H9 (cell line): ENCODE data around the gene DENND6B. TPM values are rescaled to one million over a fixed set of nuclear protein-coding genes. Genes with fewer than 3 reads are reported as not detected.

ENCODE experiments used
- DNase-seq: peaks from one replicate; pipeline ENCODE4 v3.0.0-alpha.2; 2017
- H2AFZ ChIP-seq: one replicate; pipeline ENCODE4 v1.6.1; 2013; ENCODE audit warnings: mild to moderate bottlenecking, low read length, control low read depth, moderate library complexity
- H2AK5ac ChIP-seq: 2 replicates; pipeline ENCODE4 v1.6.1; 2013; ENCODE audit warnings: low read length, control low read depth, mixed read lengths; ENCODE audit not compliant: insufficient read length
- H2BK120ac ChIP-seq: one replicate; pipeline ENCODE4 v1.6.1; 2013; ENCODE audit warnings: low read depth, mild to moderate bottlenecking, low read length, control low read depth, inconsistent platforms; ENCODE audit not compliant: poor library complexity, severe bottlenecking
- H2BK12ac ChIP-seq: 2 replicates; pipeline ENCODE4 v1.6.1; 2013; ENCODE audit warnings: low read length, control low read depth, mixed read lengths, low read depth; ENCODE audit not compliant: insufficient read length
- H2BK15ac ChIP-seq: 2 replicates; pipeline ENCODE4 v1.6.1; 2013; ENCODE audit warnings: low read depth, low read length, control low read depth
- H2BK20ac ChIP-seq: one replicate; pipeline ENCODE4 v1.6.1; 2013; ENCODE audit warnings: low read depth, mild to moderate bottlenecking, low read length, control low read depth, inconsistent platforms; ENCODE audit not compliant: poor library complexity, severe bottlenecking
- H2BK5ac ChIP-seq: 2 replicates; pipeline ENCODE4 v1.6.1; 2013; ENCODE audit warnings: low read length, control low read depth, mixed read lengths; ENCODE audit not compliant: insufficient read length
- H3K14ac ChIP-seq: 2 replicates; pipeline ENCODE4 v1.6.1; 2013; ENCODE audit warnings: low read length, control low read depth; ENCODE audit not compliant: insufficient read depth
- H3K18ac ChIP-seq: 2 replicates; pipeline ENCODE4 v1.6.1; 2013; ENCODE audit warnings: low read depth, mild to moderate bottlenecking, mixed read lengths, low read length, control low read depth; ENCODE audit not compliant: insufficient read length
- H3K23ac ChIP-seq: 2 replicates; pipeline ENCODE4 v1.6.1; 2013; ENCODE audit warnings: low read length, control low read depth, mixed read lengths, low read depth; ENCODE audit not compliant: insufficient read length
- H3K23me2 ChIP-seq: 2 replicates; pipeline ENCODE4 v1.6.1; 2013; ENCODE audit warnings: low read depth, mild to moderate bottlenecking, mixed read lengths, low read length, control low read depth; ENCODE audit not compliant: insufficient read length, poor library complexity, severe bottlenecking
- H3K27ac ChIP-seq: 2 replicates; pipeline ENCODE4 v1.5.1; 2013; ENCODE audit warnings: low read length, control low read depth, mixed read lengths, low read depth; ENCODE audit not compliant: insufficient read length
- H3K27me3 ChIP-seq: 2 replicates; pipeline ENCODE4 v1.6.1; 2013; ENCODE audit warnings: low read length, control low read depth, inconsistent platforms; ENCODE audit not compliant: insufficient read depth
- H3K4ac ChIP-seq: 2 replicates; pipeline ENCODE4 v1.6.1; 2013; ENCODE audit warnings: low read depth, mild to moderate bottlenecking, control low read depth, inconsistent platforms, low read length, moderate library complexity
- H3K4me1 ChIP-seq: 2 replicates; pipeline ENCODE4 v1.6.1; 2013; ENCODE audit warnings: low read length, control low read depth, inconsistent platforms; ENCODE audit not compliant: insufficient read depth
- H3K4me2 ChIP-seq: 2 replicates; pipeline ENCODE4 v1.6.1; 2013; ENCODE audit warnings: low read length, control low read depth, mixed read lengths; ENCODE audit not compliant: insufficient read length, insufficient read depth
- H3K56ac ChIP-seq: 2 replicates; pipeline ENCODE4 v1.6.1; 2013; ENCODE audit warnings: low read depth, mild to moderate bottlenecking, mixed read lengths, low read length, control low read depth; ENCODE audit not compliant: insufficient read length
- H3K79me1 ChIP-seq: 2 replicates; pipeline ENCODE4 v1.6.1; 2013; ENCODE audit warnings: low read depth, mild to moderate bottlenecking, moderate library complexity, low read length, control low read depth, inconsistent platforms; ENCODE audit not compliant: insufficient read depth, poor library complexity, severe bottlenecking
- H3K79me2 ChIP-seq: 2 replicates; pipeline ENCODE4 v1.6.1; 2013; ENCODE audit warnings: low read length, control low read depth, inconsistent platforms; ENCODE audit not compliant: insufficient read depth
- H3K9ac ChIP-seq: 2 replicates; pipeline ENCODE4 v1.6.1; 2013; ENCODE audit warnings: low read length, control low read depth, mixed read lengths; ENCODE audit not compliant: insufficient read length; ENCODE audit errors: extremely low read depth
- H3K9me3 ChIP-seq: one replicate; pipeline ENCODE4 v1.6.1; 2013; ENCODE audit warnings: low read depth, low read length, inconsistent platforms; ENCODE audit not compliant: control insufficient read depth
- H3T11ph ChIP-seq: one replicate; pipeline ENCODE4 v1.6.1; 2013; ENCODE audit warnings: mild to moderate bottlenecking, low read length, control low read depth, inconsistent platforms
- H4K20me1 ChIP-seq: one replicate; pipeline ENCODE4 v1.6.1; 2013; ENCODE audit not compliant: control insufficient read depth, insufficient read length, insufficient read depth
- H4K5ac ChIP-seq: 2 replicates; pipeline ENCODE4 v1.6.1; 2013; ENCODE audit warnings: low read depth, mild to moderate bottlenecking, mixed read lengths, low read length, control low read depth; ENCODE audit not compliant: insufficient read length
- H4K8ac ChIP-seq: replicated peaks from 2 replicates; pipeline ENCODE4 v1.6.1; 2013; ENCODE audit warnings: low read length, control low read depth, mixed read lengths, low read depth; ENCODE audit not compliant: insufficient read length
- H4K91ac ChIP-seq: 2 replicates; pipeline ENCODE4 v1.6.1; 2013; ENCODE audit warnings: low read depth, mild to moderate bottlenecking, moderate library complexity, mixed read lengths, low read length, control low read depth; ENCODE audit not compliant: insufficient read length
- H3K27ac Mint-ChIP-seq, 3 experiments: 2 replicates in 2 of 3; 3 replicates in 1 of 3; pipeline ENCODE4 v1.8.0; 2020 to 2021; ENCODE audit warnings: mixed read lengths in 3 of 3, mild to moderate bottlenecking in 1 of 3, moderate library complexity in 1 of 3
- H3K27me3 Mint-ChIP-seq: 2 replicates; pipeline ENCODE4 v1.8.0; 2021; ENCODE audit warnings: low read depth, mild to moderate bottlenecking, moderate library complexity, mixed read lengths
- H3K36me3 Mint-ChIP-seq, 3 experiments: 2 replicates in 2 of 3; 3 replicates in 1 of 3; pipeline ENCODE4 v1.8.0; 2020 to 2021; ENCODE audit warnings: low read depth in 3 of 3, mixed read lengths in 3 of 3; ENCODE audit not compliant: insufficient read depth in 1 of 3
- H3K4me1 Mint-ChIP-seq, 2 experiments: 2 replicates each; pipeline ENCODE4 v1.8.0; 2020; ENCODE audit warnings: mixed read lengths in 2 of 2
- H3K4me3 Mint-ChIP-seq, 2 experiments: 2 replicates in 1 of 2; 3 replicates in 1 of 2; pipeline ENCODE4 v1.8.0; 2020 to 2021; ENCODE audit warnings: mild to moderate bottlenecking in 2 of 2, mixed read lengths in 2 of 2, moderate library complexity in 1 of 2
- H3K9me3 Mint-ChIP-seq, 2 experiments: 2 replicates in 1 of 2; 3 replicates in 1 of 2; pipeline ENCODE4 v1.8.0; 2020; ENCODE audit warnings: mild to moderate bottlenecking in 2 of 2, mixed read lengths in 2 of 2, moderate library complexity in 1 of 2
- CTCF ChIP-seq: fragments of 200-600 bp; sonication (generic); conservative IDR thresholded peaks from 3 replicates; pipeline ENCODE4 v1.8.0; 2021; ENCODE audit warnings: antibody characterized with exemption, mild to moderate bottlenecking
- WGBS: extraction: QIAGEN DNeasy Blood & Tissue Kit; methylation state at CpG from one replicate; pipeline ENCODE4 v1.1.7; 2013; ENCODE audit warnings: missing lambda C conversion rate, low lambda C conversion rate, mixed read lengths; ENCODE audit not compliant: insufficient read length; ENCODE audit errors: extremely low coverage; 5-methylcytosine and 5-hydroxymethylcytosine counted together
- total RNA-seq: library from RNA; stranded (reverse); gene quantifications from 2 replicates; pipeline ENCODE4 v1.2.1, GENCODE V29; 2021

The DENND6B gene
- total RNA-seq, 1 experiment from 2014 or later = 1.5 TPM

GRCh38 chr22:50294319-50294656 is 32.5 kb downstream of the DENND6B start:
- Histone ChIP-seq H3K4ac (no peak overlapping the region; the same call in 1 of the 2 replicates), H3K18ac (peak overlapping the region; percentile 38), H4K91ac (peak overlapping the region; percentile 5), H3K4me1 (no peaks in the 10 kb centered on the region), H3K79me2 (peaks cover 3% of the 10 kb centered on the region; the same call in 1 of the 2 replicates), H3K14ac (no peak overlapping the region; the same call in 1 of the 2 replicates), H3T11ph (no peak overlapping the region), H3K56ac (no peak overlapping the region), H3K9ac (no peak overlapping the region), H2AK5ac (no peak overlapping the region), H4K8ac (no peak overlapping the region), H3K27ac (no peak overlapping the region), H2BK20ac (no peak overlapping the region), H4K20me1 (no peaks in the 10 kb centered on the region), H2BK15ac (no peak overlapping the region; the same call in 1 of the 2 replicates), H3K79me1 (peaks cover 2% of the 10 kb centered on the region), H2BK12ac (peak overlapping the region; percentile 5), H2AFZ (no peak overlapping the region), H2BK5ac (no peak overlapping the region), H2BK120ac (no peak overlapping the region), H3K27me3 (no peaks in the 10 kb centered on the region), H3K4me2 (no peak overlapping the region), H3K9me3 (no peaks in the 10 kb centered on the region), H4K5ac (no peak overlapping the region), H3K23ac (no peak overlapping the region), H3K23me2 (no peaks in the 10 kb centered on the region)
- no peak for TF ChIP-seq CTCF
- Mint-ChIP-seq H3K4me1 (peaks cover 18 to 30% of the 10 kb centered on the region in 2 experiments), H3K4me3 (no peak overlapping the region; a peak in 1 of 5 replicates), H3K9me3 (no peaks in the 10 kb centered on the region; a peak in 1 of 5 replicates), H3K27ac (peak overlapping the region; percentile 55 to 89 (median 84); a peak in 3 of 7 replicates), H3K27me3 (no peaks in the 10 kb centered on the region), H3K36me3 (peaks cover 2 to 5% (median 4%) of the 10 kb centered on the region in 3 experiments; a peak in 4 of 7 replicates)
- WGBS = no CpG with 5 or more reads among the region's 5 CpGs
- no peak for DNase-seq
